CD4-positive, alpha-beta T cell treated with Interferon gamma for 1 hour (primary cell): Measurements from ENCODE around the gene SERPIND1.
"Not testable (repeated sequence)": the region's sequence is repeated elsewhere in the genome, so short reads cannot be mapped to it uniquely, and the experiment has no call there.

Experiments used
- DNase-seq: peaks from one replicate; pipeline ENCODE4 v3.0.0-alpha.2; 2020

The SERPIND1 gene, protein sequence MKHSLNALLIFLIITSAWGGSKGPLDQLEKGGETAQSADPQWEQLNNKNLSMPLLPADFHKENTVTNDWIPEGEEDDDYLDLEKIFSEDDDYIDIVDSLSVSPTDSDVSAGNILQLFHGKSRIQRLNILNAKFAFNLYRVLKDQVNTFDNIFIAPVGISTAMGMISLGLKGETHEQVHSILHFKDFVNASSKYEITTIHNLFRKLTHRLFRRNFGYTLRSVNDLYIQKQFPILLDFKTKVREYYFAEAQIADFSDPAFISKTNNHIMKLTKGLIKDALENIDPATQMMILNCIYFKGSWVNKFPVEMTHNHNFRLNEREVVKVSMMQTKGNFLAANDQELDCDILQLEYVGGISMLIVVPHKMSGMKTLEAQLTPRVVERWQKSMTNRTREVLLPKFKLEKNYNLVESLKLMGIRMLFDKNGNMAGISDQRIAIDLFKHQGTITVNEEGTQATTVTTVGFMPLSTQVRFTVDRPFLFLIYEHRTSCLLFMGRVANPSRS

GRCh38 chr22:20773793-20774212 lies at the start of gene SERPIND1:
TSS of gene SERPIND1 (plus strand) at chr22:20774113. CDS start at chr22:20779313, 5,200 bp downstream.
- DNase-seq: no peak

- DNase-seq: no peak
Measured at GRCh38 chr22:20724676-20725454, 49.0 kb upstream of the SERPIND1 start.

- DNase-seq: no peak
Measured at GRCh38 chr22:20725987-20726558, 47.8 kb upstream of the SERPIND1 start.

DNA sequence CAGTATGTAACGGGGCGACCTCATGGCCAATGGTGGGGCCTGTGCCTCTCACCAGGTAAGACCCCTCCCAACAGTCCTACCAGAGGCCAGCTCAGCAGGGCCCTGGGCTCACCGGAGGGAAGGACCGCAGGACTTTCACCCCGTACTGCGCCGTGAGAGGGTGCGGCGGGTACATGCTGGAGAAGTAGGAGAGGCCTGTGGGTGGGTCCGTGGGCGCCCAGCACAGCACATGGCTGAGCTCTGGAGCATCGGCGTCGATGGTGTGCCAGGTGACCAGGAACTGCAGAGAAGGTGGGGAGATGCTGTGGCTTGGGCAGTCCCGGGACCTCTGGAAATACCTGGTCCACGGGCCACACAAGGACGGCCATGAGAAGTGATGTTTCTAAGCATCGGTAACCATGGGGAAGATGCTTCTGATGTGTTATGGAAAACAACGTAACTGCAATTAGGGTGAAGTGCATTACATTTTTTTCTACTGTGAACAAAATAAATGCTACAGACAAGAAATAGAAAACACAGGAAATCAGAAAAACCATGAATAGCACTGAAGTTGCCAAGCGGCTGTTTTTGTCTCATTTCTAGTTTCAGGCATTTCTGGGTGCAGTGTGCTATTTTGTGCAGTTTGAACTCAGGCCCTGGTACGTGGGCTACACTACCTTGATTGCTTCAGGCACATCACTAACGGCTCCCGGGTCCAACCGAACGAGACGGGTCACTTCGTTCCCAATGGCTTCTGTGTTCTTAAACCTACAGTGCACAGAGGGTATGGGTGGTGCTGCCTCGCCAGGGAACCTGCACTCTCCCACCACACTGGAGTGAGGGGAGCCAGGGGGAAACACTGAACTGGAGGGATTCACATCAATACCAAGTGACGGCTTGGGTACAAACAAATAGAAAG lies 46.5 kb upstream of the SERPIND1 start:
- no peak for DNase-seq

DNA sequence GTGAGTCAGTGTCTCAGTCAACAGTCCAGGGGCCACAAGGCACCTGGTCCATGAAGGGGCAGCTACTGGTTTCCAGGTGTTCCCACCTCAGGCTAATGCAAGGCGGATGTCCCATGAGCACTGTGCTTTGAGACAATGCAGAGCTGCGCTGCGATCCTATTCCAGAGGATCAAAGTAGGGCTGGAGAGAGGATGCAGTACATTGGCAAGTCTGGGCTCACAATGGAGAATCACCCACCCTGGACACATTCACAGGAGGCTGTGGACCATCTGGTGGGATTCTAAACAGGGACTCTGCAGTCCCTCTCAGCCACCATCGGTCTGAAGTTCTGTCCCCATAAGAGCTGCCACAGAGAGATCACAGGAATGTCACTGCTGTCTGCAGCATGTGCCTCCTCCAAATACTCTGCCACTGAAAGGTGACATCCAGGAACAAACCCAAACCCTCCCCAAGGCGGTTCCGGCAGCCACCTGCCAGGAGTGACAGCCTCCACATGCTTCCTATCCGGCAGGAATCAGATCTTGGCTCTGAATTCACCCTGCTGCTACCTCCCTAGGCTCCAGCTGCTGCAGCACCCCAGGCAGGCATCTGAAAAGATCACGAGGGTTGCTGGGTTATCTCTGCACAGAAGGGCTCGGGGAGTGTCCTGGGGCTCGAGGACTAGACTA lies 45.3 kb upstream of the SERPIND1 start:
- no peak for DNase-seq

- no peak for DNase-seq
Measured at GRCh38 chr22:20729194-20729593, 44.7 kb upstream of the SERPIND1 start.

DNA sequence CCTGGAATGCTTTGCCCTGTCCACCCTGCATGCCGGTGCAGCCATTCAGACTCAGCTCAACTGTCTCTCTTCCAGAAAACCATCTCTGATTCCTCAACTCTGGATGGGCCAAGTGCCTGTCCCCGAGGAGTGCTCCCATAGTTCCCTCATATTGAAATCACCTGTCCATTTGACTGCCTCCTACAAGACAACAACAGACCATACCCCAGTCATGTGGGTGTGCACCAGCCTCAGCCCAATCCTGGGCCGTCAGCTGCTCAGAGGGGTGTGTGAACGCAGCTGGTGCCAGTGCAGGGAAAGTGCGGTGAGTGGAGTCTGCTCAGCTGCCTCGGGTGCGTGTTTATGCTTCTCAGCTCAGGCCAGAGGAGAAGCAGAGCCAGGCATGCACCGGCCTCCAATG lies 41.5 kb upstream of the SERPIND1 start:
- DNase-seq: not testable (repeated sequence)

DNA sequence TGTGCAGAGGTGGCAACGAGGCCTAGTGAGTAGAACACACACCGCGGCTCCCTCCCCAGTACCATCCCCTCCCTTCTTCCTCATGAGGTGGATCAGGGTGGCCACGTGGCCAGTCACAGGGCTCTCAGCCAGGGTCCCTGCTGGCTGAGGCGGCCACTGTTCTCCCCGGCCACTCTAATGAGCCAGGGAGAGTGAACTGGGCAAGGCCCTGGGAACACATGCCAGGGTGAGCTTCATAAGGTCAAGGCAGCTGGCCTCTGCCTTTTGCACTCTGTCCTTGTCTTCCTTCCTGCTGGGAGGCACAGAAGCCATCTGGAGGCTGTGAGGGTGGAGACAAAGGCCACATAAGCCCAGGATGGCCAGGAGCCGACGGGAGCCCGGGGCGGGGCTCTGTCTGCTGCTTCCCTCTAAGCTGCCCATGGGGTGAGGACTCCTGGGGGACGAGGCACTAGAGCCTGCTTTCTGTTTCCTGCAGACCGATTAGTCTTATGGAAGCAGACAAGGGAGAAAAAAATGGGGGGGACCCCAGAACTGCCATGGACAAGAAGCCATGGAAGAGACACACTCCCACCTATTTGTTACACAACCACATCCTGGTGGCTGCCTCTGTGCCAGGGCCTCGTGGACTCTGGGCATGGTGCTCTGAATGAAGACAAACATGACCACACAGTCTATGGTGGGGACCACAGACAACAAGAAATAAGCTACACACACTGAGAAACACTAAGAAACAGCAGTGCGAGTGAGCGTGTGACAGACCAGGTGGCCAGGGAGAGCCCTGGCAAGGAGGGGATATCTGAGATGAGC lies 38.4 kb upstream of the SERPIND1 start:
- not testable (repeated sequence) for DNase-seq

- DNase-seq: not testable (repeated sequence)
Measured at GRCh38 chr22:20736891-20737290, 37.0 kb upstream of the SERPIND1 start.

- DNase-seq: no peak
Measured at GRCh38 chr22:20738394-20739089, 35.4 kb upstream of the SERPIND1 start.

DNA sequence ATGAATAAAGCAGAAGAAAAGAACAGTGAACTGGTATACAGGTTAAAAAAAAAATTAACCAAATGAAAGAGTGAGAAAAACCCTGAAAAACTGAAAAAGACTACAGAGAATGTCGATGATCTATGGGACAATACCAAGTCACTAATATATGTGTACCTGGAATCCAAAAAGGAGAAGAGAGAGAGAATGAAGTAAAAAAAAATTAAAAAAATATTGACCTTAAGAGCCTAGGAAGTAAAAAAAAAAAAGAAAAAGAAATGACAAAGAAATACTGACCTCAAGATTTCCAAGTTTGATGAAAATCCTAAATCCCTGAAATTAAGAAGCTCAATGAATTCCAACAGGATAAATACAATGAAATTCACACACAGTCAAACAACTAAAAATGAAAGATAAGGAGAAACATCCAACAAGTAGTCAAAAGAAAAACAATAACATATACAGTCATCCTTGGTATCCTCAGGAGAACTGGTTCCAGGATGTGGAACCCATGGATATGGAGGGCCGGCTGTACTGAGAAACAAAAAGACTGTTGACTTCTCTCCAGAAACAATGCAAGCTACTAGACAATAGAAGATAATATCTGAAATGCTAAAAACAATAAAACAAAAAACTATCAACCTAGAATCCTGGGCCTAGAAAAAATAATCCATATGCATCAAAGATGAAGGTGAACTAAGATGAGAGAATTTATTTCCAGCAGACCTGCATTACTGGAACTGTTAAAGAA lies 33.5 kb upstream of the SERPIND1 start:
- DNase-seq: no peak

DNA sequence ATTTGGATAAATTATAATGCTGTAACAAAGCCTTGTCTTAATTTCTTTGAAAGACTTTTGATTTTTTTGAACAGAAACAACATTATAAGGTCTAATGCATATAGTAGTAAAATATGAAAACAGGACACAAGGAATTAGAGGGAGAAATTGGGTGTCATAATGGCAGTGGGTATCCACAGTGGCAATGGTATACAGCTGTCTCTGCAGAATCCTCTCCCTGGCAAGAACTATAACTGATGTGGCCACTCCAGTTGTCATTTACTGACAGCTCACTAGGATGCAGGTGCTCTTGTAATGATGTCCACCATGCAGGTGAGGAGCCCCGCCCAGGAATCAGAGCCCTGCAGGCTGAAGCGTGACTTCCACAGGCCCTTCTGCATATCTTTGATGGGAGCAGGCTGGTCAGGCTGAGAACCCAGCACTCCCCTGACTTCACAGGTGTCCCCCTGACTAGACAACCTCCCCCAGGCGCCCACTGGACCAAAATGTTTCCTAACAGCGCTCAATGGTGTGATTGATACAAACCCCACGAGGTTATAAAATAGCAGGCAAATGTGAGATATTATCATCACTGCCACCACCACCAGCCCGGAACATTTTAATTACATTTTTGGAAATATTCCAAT lies 32.8 kb upstream of the SERPIND1 start:
- DNase-seq: no peak

DNA sequence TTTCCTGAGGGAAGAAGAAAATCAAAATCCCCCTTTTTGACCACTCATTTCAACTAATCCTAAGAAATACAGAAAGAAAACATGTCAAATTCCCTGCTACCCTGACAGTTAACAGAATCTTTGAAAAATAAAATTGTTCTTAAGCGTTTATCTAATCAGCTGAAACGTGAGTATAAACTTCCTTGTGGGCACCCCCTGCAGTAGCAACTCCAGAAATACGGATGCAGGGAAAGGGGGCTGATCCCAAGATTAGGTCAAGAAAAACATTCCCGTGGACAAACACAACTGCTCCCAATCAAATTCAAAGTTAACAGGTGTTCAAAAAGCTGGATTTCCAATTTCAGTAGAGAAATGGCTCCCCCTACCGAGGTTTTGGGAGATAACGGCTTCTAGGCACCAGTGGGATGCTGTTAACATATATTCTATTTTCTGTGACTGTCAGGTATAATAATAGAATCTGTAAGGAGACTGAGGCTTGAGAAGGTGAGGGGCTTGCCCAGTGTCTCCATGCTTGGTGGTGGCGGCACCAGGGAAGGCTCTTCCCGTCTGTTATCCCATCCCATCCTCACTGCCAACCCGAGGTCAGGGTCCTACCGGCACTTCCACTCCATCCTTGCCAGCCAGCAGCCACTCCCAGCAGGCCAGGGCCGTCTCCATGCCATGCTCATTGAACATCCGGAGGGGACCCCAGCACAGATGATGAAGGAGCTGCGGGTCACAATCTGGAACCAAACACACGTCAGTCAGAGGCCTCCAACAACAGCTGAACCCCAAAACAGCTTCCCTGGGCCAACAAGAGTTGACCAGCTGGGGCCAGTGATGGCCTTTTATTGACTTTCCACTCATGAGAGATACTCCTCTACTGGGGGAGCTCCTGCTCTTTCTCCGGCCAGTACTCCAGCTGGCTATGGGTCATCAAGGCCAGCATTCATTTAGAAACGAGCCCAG lies 32.0 kb upstream of the SERPIND1 start:
- no peak for DNase-seq

GRCh38 chr22:20742764-20743163 lies 31.1 kb upstream of the SERPIND1 start:
- DNase-seq: no peak

DNA sequence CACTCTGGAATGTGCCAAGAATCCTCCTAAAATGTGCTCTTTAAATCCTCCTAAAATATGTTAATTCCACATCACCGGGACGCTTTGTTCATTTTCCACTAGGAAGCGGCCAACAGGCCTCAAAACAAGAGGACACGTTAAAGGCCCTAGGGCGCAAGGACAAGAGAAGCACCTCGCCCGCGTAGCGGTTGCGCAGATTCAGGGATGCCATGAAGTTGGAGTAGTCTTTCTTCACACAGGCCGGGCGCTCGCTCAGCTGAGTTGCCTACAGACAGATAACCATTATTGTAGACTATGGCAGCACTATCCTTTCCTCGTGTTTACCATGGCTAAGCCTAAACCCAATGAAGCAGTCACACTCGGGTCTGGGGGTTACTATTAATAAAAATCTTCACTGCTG lies 29.5 kb upstream of the SERPIND1 start:
- DNase-seq: no peak

DNA sequence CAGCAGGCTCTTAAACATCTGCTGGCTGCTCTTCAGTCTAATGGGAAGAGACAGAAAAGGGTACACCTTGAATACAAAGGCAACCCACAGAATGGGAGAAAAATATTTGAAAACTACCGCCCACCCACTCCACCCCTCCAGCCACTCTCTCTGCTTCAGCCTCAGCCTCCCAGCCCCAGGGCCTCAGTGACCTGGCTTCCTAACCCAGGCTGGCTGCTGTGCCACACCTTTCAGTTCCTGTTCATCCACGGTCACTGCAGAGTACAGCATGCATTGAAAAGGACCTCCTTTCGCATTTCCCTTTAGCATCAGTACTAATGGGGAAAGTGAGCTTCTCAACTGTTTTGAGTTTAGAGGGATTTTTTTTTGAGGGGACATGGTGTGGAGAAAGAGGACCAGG lies 28.8 kb upstream of the SERPIND1 start:
- DNase-seq: no peak

DNA sequence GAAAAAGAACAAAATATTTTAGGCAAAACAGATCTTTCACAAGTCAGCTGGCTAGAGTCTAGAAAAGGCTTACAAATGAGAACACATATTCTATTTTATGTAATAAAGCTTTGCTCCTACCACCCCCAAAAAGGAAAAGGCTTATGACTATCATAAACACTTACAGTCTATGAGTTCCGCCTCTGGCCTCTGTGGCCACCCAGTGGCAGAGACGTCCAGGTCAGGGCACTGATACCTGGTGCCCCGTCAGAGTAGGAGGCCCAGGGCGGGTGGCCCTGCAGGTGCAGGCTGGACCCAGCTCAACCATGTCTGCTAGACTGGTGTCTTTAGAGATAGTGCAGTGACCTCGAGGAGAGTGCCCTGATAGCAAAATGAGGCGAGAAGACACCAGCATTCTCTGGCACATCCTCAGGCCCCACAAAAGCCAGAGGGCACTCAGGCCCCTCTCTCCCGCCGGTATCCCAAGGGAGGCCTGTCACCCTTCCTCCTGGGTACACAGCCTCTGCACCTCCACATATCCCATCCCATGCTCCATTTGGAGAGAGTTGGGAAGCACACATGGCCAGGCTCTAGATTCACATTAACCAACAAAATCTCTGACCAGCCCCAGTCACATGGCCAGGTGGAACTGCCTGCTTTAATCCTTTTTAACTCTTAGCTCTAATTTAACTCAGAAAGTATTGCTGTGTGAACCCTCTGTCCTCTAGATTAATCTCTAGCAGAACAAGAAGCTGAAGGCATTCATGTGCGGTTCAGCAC lies 27.3 kb upstream of the SERPIND1 start:
- no peak for DNase-seq
